HepG2 (cell line): ENCODE data around the gene ABCA2. TPM values are rescaled to one million over a fixed set of nuclear protein-coding genes. Genes with fewer than 3 reads are reported as not detected.

ENCODE experiments used
- ATAC-seq: fragments of 200-7000 bp; cut with Tn5 transposase; 3 replicates; pipeline ENCODE4 v1.9.1; 2020; ENCODE audit warnings: mild to moderate bottlenecking, moderate library complexity
- BruUV-seq: library from RNA; stranded (reverse); fragments of 400-500 nt; replicated peaks from 2 replicates; lab custom pipeline; 2021; lab: Mats Ljungman, UMichigan
- CTCF ChIA-PET: fragments of 300-600 bp; formaldehyde crosslinking; extraction: SDS; loops from one replicate; lab custom pipeline; 2021; ENCODE audit warnings: low total read pairs, inconsistent platforms, low intra/inter-chr PET ratio; lab: Yijun Ruan, JAX
- POLR2A ChIA-PET: fragments of 350-600 bp; sonication (Branson Sonifier 250); formaldehyde crosslinking; loops from one replicate; lab custom pipeline; 2020; ENCODE audit warnings: antibody characterized with exemption, inconsistent platforms; lab: Yijun Ruan, JAX
- DNase-seq: peaks from one replicate; pipeline ENCODE4 v3.0.0-alpha.2; 2015; ENCODE audit warnings: low spot score
- FAIRE-seq: peaks from 3 replicates; lab custom pipeline; 2011; peaks lifted over from hg19 to GRCh38; lab: Jason Lieb, UNC
- H2AFZ ChIP-seq: one replicate; pipeline ENCODE4 v1.6.1; 2011; ENCODE audit warnings: low read length, inconsistent platforms
- H3K27ac ChIP-seq: fragments of 300-600 bp; 3 replicates; pipeline ENCODE4 v1.8.0; 2011; ENCODE audit warnings: mixed run types, mild to moderate bottlenecking, mixed read lengths, low read length, inconsistent platforms; ENCODE audit not compliant: insufficient read depth; ENCODE audit errors: extremely low read length
- H3K27me3 ChIP-seq, 2 experiments: fragments of 200-600 bp in 1 of 2; 2 replicates in 1 of 2; 3 replicates in 1 of 2; pipeline versions ENCODE4 v1.6.0 to v1.8.0; 2011; ENCODE audit warnings: low read length in 2 of 2, mild to moderate bottlenecking in 2 of 2, moderate library complexity in 2 of 2, inconsistent platforms in 1 of 2; ENCODE audit not compliant: insufficient read depth in 2 of 2, control insufficient read depth in 1 of 2
- H3K36me3 ChIP-seq, 2 experiments: fragments of 200-600 bp in 1 of 2; replicated peaks in 1 of 2; 2 replicates in 1 of 2; 3 replicates in 1 of 2; pipeline versions ENCODE4 v1.5.1 to v1.8.0; 2011; ENCODE audit warnings: low read length in 2 of 2, inconsistent platforms in 1 of 2; ENCODE audit not compliant: insufficient read depth in 2 of 2, control insufficient read depth in 1 of 2
- H3K4me1 ChIP-seq: 2 replicates; pipeline ENCODE4 v1.5.1; 2012; ENCODE audit warnings: low read length, inconsistent platforms; ENCODE audit not compliant: insufficient read depth
- H3K4me2 ChIP-seq: 2 replicates; pipeline ENCODE4 v1.6.0; 2011; ENCODE audit warnings: low read depth, low read length, inconsistent platforms
- H3K4me3 ChIP-seq, 3 experiments: fragments of 200-600 bp in 1 of 3; sonication (generic), shearing (Covaris generic) in 1 of 3; replicated peaks in 1 of 3; 2 replicates each; pipeline ENCODE4 v1.5.1; 2011 to 2016; ENCODE audit warnings: low read length in 3 of 3, inconsistent platforms in 2 of 3, low read depth in 2 of 3, mild to moderate bottlenecking in 2 of 3, control low read depth in 1 of 3, mixed read lengths in 1 of 3; ENCODE audit not compliant: insufficient read depth in 1 of 3
- H3K79me2 ChIP-seq: one replicate; pipeline ENCODE4 v1.6.1; 2011; ENCODE audit warnings: low read length, inconsistent platforms; ENCODE audit not compliant: insufficient read depth
- H3K9ac ChIP-seq: 2 replicates; pipeline ENCODE4 v1.6.0; 2011; ENCODE audit warnings: mild to moderate bottlenecking, low read depth, low read length, inconsistent platforms; ENCODE audit not compliant: insufficient read depth
- H3K9me3 ChIP-seq: 2 replicates; pipeline ENCODE4 v1.5.1; 2012; ENCODE audit warnings: mild to moderate bottlenecking, low read length
- H4K20me1 ChIP-seq: 2 replicates; pipeline ENCODE4 v1.6.0; 2011; ENCODE audit warnings: inconsistent platforms, mild to moderate bottlenecking, low read length, moderate library complexity; ENCODE audit not compliant: insufficient read depth
- MTA1 ChIP-seq: sonication (generic); formaldehyde crosslinking; IDR thresholded peaks from 2 replicates; pipeline ENCODE4 v1.4.0; 2020; ENCODE audit warnings: missing genetic modification reagents, mild to moderate bottlenecking, borderline replicate concordance
- SRF ChIP-seq: IDR thresholded peaks from 2 replicates; pipeline ENCODE4 v1.6.1; 2011; ENCODE audit warnings: mild to moderate bottlenecking, low read depth, low read length, moderate library complexity
- TBX3 ChIP-seq: fragments of 450-650 bp; IDR thresholded peaks from 2 replicates; pipeline ENCODE4 v1.6.1; 2017; ENCODE audit warnings: antibody characterized with exemption, mild to moderate bottlenecking, inconsistent platforms, borderline replicate concordance
- TFDP1 ChIP-seq: IDR thresholded peaks from 2 replicates; pipeline ENCODE4 v1.6.1; 2016; ENCODE audit warnings: missing compliant biosample characterization, missing genetic modification reagents, borderline replicate concordance
- ZIK1 ChIP-seq: sonication (generic); formaldehyde crosslinking; IDR thresholded peaks from 2 replicates; pipeline ENCODE4 v1.5.0; 2020; ENCODE audit warnings: mild to moderate bottlenecking, low read depth, missing genetic modification reagents, borderline replicate concordance
- ZNF280D ChIP-seq: sonication (generic); formaldehyde crosslinking; IDR thresholded peaks from 2 replicates; pipeline ENCODE4 v1.5.1; 2020; ENCODE audit warnings: mild to moderate bottlenecking, missing genetic modification reagents
- ZNF672 ChIP-seq: sonication (generic); formaldehyde crosslinking; IDR thresholded peaks from 2 replicates; pipeline ENCODE4 v1.8.1; 2022; ENCODE audit warnings: missing genetic modification reagents
- ZNF720 ChIP-seq: sonication (generic); formaldehyde crosslinking; IDR thresholded peaks from 2 replicates; pipeline ENCODE4 v1.4.0; 2020; ENCODE audit warnings: missing genetic modification reagents
- ZSCAN12 ChIP-seq: sonication (generic); formaldehyde crosslinking; IDR thresholded peaks from 2 replicates; pipeline ENCODE4 v1.9.0; 2021; ENCODE audit warnings: mild to moderate bottlenecking, missing genetic modification reagents
- WGBS: methylation state at CpG from one replicate; pipeline ENCODE4 v1.1.6; 2017; ENCODE audit warnings: low lambda C conversion rate; 5-methylcytosine and 5-hydroxymethylcytosine counted together
- in situ Hi-C: cut with HindIII; loops from 2 replicates; pipeline ENCODE4 v1.10.0; 2017; ENCODE audit warnings: low pct_unique_long_range_greater_than_20kb; ENCODE audit not compliant: extremely low pct_ligation_motif_present
- intact Hi-C: fragments of 100-400 bp; cut with micrococcal nuclease; formaldehyde crosslinking; loops from one replicate; pipeline ENCODE4 v1.10.0; 2022; ENCODE audit not compliant: unreplicated experiment
- polyA plus RNA-seq, 8 experiments: library from polyadenylated mRNA; depleted of rRNA in 3 of 8; stranded (reverse) in 7 of 8; unstranded in 1 of 8; fragments of >200 nt; fragmentation: Illumina TruSeq in 4 of 8; extraction: Trizol in 4 of 8; gene quantifications; 2 replicates each; pipeline versions ENCODE4 v1.2.1 to v1.2.3, GENCODE V29; 2011 to 2016; ENCODE audit warnings: low read depth in 4 of 8, missing spikeins in 1 of 8, mixed read lengths in 1 of 8; ENCODE audit not compliant: insufficient read depth in 1 of 8
- total RNA-seq, 5 experiments: library from RNA; depleted of rRNA; stranded (reverse); fragments of >200 nt; fragmentation: Illumina TruSeq; extraction: Trizol; gene quantifications; 2 replicates each; pipeline ENCODE4 v1.2.3, GENCODE V29; 2016; ENCODE audit warnings: low read depth in 1 of 5

ABCA2 gene
- total and polyA plus RNA-seq, 2 of the 13 experiments (the other 11 are each of a cell fraction or from before 2014, with no cell fraction given), result 2.9 to 19.2 TPM

GRCh38 chr9:137019891-137020683, 8.0 kb downstream of the ABCA2 start:
- FAIRE-seq, result no peak
- ATAC-seq, result no peak
- Histone ChIP-seq H3K36me3 (peaks cover 1 to 2% of the 10 kb centered on the region in 2 experiments; a peak in 1 of 5 replicates), H2AFZ (no peak overlapping the region), H4K20me1 (no peaks in the 10 kb centered on the region), H3K9me3 (no peaks in the 10 kb centered on the region), H3K27me3 (no peaks in the 10 kb centered on the region), H3K27ac (no peak overlapping the region), H3K4me2 (no peak overlapping the region), H3K79me2 (no peaks in the 10 kb centered on the region), H3K9ac (no peak overlapping the region), H3K4me3 (no peak overlapping the region), H3K4me1 (peaks cover 35% of the 10 kb centered on the region)
- CTCF ChIA-PET, result no interaction called here
- POLR2A ChIA-PET, result no interaction called here
- no peak for DNase-seq
- in situ Hi-C loops (no loop called here), intact Hi-C loops (no loop called here)
- TF ChIP-seq SRF (no peak), MTA1 (CRISPR knock-in tag) (no peak), ZSCAN12 (CRISPR knock-in tag) (no peak), ZNF720 (CRISPR knock-in tag) (no peak), TFDP1 (CRISPR knock-in tag) (no peak), ZNF672 (no peak), ZNF280D (CRISPR knock-in tag) (no peak), ZIK1 (CRISPR knock-in tag) (no peak), TBX3 (no peak)
- no TSS peak for BruUV-seq
- WGBS, result 98% methylated on average over 8 of the region's 34 CpGs
